WTC11 (cell line): Measurements from ENCODE around the gene SPESP1. TPM values are rescaled to one million over a fixed set of nuclear protein-coding genes. Genes with fewer than 3 reads are reported as not detected.

ENCODE experiments used
- ATAC-seq: fragments of 200-7000 bp; cut with Tn5 transposase; 2 replicates; pipeline ENCODE4 v1.10.0; 2021; ENCODE audit warnings: mild to moderate bottlenecking, moderate library complexity
- CTCF ChIA-PET: fragments of 300-600 bp; sonication (Branson Sonifier 250); formaldehyde crosslinking; loops from one replicate; lab custom pipeline; 2021; ENCODE audit warnings: antibody characterized with exemption; lab: Charles Lee
- POLR2A ChIA-PET: fragments of 350-600 bp; sonication (Branson Sonifier 250); formaldehyde crosslinking; loops from one replicate; lab custom pipeline; 2021; ENCODE audit warnings: antibody characterized with exemption; lab: Charles Lee
- DNase-seq: peaks from one replicate; pipeline ENCODE4 v3.0.0; 2021; ENCODE audit warnings: low spot score
- H3K27ac Mint-ChIP-seq: 2 replicates; pipeline ENCODE4 v1.8.0; 2021; ENCODE audit warnings: mixed read lengths
- H3K27me3 Mint-ChIP-seq: 2 replicates; pipeline ENCODE4 v1.8.0; 2021; ENCODE audit warnings: low read depth, mild to moderate bottlenecking, moderate library complexity, mixed read lengths
- H3K36me3 Mint-ChIP-seq: 2 replicates; pipeline ENCODE4 v1.8.0; 2021; ENCODE audit warnings: mixed read lengths
- H3K4me1 Mint-ChIP-seq: 2 replicates; pipeline ENCODE4 v1.8.0; 2022; ENCODE audit warnings: mixed read lengths
- H3K4me3 Mint-ChIP-seq: 2 replicates; pipeline ENCODE4 v1.8.0; 2021; ENCODE audit warnings: mild to moderate bottlenecking, moderate library complexity, mixed read lengths
- H3K9me3 Mint-ChIP-seq: 2 replicates; pipeline ENCODE4 v1.8.0; 2021; ENCODE audit warnings: mixed read lengths
- ATF1 ChIP-seq: sonication (generic); formaldehyde crosslinking; IDR thresholded peaks from 2 replicates; pipeline ENCODE4 v1.8.1; 2023; ENCODE audit warnings: mild to moderate bottlenecking, moderate library complexity, missing genetic modification reagents
- CREM ChIP-seq: sonication (generic); formaldehyde crosslinking; IDR thresholded peaks from 2 replicates; pipeline ENCODE4 v1.8.1; 2022; ENCODE audit warnings: mild to moderate bottlenecking, missing genetic modification reagents, moderate library complexity
- FOXJ3 ChIP-seq: sonication (generic); formaldehyde crosslinking; IDR thresholded peaks from 2 replicates; pipeline ENCODE4 v1.9.0; 2021; ENCODE audit warnings: missing genetic modification reagents, mild to moderate bottlenecking, borderline replicate concordance
- HMGA2 ChIP-seq: fragments of 250-450 bp; sonication (Bioruptor Pico); IDR thresholded peaks from 2 replicates; pipeline ENCODE4 v1.4.0; 2021; ENCODE audit warnings: mild to moderate bottlenecking, moderate library complexity
- MLX ChIP-seq: sonication (generic); formaldehyde crosslinking; IDR thresholded peaks from 2 replicates; pipeline ENCODE4 v1.8.1; 2023; ENCODE audit warnings: mild to moderate bottlenecking, missing genetic modification reagents, moderate library complexity
- MYBL2 ChIP-seq: sonication (generic); formaldehyde crosslinking; IDR thresholded peaks from 2 replicates; pipeline ENCODE4 v1.8.1; 2023; ENCODE audit warnings: mild to moderate bottlenecking, moderate library complexity, missing genetic modification reagents
- PREB ChIP-seq: sonication (generic); formaldehyde crosslinking; IDR thresholded peaks from 2 replicates; pipeline ENCODE4 v1.8.1; 2022; ENCODE audit warnings: mild to moderate bottlenecking, missing genetic modification reagents, moderate library complexity, borderline replicate concordance
- ZMAT4 ChIP-seq: fragments of 250-450 bp; sonication (Bioruptor Pico); IDR thresholded peaks from 2 replicates; pipeline ENCODE4 v1.9.0; 2021; ENCODE audit warnings: mild to moderate bottlenecking
- total RNA-seq: library from RNA; stranded (reverse); gene quantifications from 3 replicates; pipeline ENCODE4 v1.2.3, GENCODE V29; 2021
- TF ChIP-seq, protein P1 (sequence below): sonication (generic); formaldehyde crosslinking; IDR thresholded peaks from 2 replicates; pipeline ENCODE4 v1.8.0; 2022; ENCODE audit warnings: missing genetic modification reagents
- TF ChIP-seq, protein P2 (sequence below): sonication (generic); formaldehyde crosslinking; IDR thresholded peaks from 2 replicates; pipeline ENCODE4 v1.8.1; 2022; ENCODE audit warnings: missing genetic modification reagents, borderline replicate concordance
- TF ChIP-seq, protein P3 (sequence below): fragments of 250-450 bp; sonication (Bioruptor Pico); IDR thresholded peaks from 2 replicates; pipeline ENCODE4 v1.9.0; 2021; ENCODE audit warnings: moderate library complexity, mild to moderate bottlenecking, inconsistent platforms, borderline replicate concordance
- TF ChIP-seq, protein P4 (sequence below): sonication (generic); formaldehyde crosslinking; IDR thresholded peaks from 2 replicates; pipeline ENCODE4 v1.8.1; 2023; ENCODE audit warnings: mild to moderate bottlenecking, missing genetic modification reagents
- TF ChIP-seq, protein P5 (sequence below): sonication (generic); formaldehyde crosslinking; IDR thresholded peaks from 2 replicates; pipeline ENCODE4 v1.8.1; 2023; ENCODE audit warnings: mild to moderate bottlenecking, missing genetic modification reagents
- TF ChIP-seq, protein P6 (sequence below): sonication (generic); formaldehyde crosslinking; IDR thresholded peaks from 2 replicates; pipeline ENCODE4 v1.8.0; 2022; ENCODE audit warnings: mild to moderate bottlenecking, missing genetic modification reagents

Gene SPESP1
- total RNA-seq, 1 experiment from 2014 or later = not detected

DNA sequence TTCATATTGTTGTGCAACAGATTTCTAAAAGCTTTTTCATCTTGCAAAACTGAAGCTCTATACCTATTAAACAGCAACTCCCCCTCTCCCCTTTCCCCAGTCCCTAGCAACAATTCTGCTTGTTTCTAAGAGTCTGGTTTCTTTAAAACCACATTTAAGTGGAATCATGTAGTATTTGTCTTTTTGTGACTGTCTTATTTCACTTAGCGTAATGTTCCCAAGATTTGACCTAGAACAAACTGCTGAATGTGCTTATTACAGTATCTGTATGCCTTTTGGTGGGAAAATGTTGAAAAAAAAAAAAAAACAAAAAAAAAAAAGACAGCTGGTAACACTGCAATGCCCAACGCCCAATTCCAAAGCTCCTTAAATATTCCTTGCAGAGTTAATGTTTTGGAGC, 19.5 kb upstream of the SPESP1 start:
- Mint-ChIP-seq H3K9me3 (peaks cover 8% of the 10 kb centered on the region), H3K4me1 (no peaks in the 10 kb centered on the region), H3K27me3 (peaks cover 4% of the 10 kb centered on the region; the same call in 1 of the 2 replicates), H3K4me3 (no peak overlapping the region), H3K36me3 (no peaks in the 10 kb centered on the region), H3K27ac (no peak overlapping the region)
- no peak for DNase-seq
- no peak for ATAC-seq
- ChIA-PET CTCF (interaction anchor here (0.8 to 2.5 kb wide), 2 partner anchors 14 to 35 kb away, joined by 3 to 9 read pairs; no protein-coding TSS in a partner anchor), POLR2A (no interaction called here)
- TF ChIP-seq ATF1 = no peak
- TF ChIP-seq FOXJ3 = no peak
- TF ChIP-seq, protein P1, sequence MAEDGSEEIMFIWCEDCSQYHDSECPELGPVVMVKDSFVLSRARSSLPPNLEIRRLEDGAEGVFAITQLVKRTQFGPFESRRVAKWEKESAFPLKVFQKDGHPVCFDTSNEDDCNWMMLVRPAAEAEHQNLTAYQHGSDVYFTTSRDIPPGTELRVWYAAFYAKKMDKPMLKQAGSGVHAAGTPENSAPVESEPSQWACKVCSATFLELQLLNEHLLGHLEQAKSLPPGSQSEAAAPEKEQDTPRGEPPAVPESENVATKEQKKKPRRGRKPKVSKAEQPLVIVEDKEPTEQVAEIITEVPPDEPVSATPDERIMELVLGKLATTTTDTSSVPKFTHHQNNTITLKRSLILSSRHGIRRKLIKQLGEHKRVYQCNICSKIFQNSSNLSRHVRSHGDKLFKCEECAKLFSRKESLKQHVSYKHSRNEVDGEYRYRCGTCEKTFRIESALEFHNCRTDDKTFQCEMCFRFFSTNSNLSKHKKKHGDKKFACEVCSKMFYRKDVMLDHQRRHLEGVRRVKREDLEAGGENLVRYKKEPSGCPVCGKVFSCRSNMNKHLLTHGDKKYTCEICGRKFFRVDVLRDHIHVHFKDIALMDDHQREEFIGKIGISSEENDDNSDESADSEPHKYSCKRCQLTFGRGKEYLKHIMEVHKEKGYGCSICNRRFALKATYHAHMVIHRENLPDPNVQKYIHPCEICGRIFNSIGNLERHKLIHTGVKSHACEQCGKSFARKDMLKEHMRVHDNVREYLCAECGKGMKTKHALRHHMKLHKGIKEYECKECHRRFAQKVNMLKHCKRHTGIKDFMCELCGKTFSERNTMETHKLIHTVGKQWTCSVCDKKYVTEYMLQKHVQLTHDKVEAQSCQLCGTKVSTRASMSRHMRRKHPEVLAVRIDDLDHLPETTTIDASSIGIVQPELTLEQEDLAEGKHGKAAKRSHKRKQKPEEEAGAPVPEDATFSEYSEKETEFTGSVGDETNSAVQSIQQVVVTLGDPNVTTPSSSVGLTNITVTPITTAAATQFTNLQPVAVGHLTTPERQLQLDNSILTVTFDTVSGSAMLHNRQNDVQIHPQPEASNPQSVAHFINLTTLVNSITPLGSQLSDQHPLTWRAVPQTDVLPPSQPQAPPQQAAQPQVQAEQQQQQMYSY (CRISPR knock-in tag) = no peak
- no peak for TF ChIP-seq CREM (CRISPR knock-in tag)
- TF ChIP-seq ZMAT4 = no peak
- TF ChIP-seq, protein P2, sequence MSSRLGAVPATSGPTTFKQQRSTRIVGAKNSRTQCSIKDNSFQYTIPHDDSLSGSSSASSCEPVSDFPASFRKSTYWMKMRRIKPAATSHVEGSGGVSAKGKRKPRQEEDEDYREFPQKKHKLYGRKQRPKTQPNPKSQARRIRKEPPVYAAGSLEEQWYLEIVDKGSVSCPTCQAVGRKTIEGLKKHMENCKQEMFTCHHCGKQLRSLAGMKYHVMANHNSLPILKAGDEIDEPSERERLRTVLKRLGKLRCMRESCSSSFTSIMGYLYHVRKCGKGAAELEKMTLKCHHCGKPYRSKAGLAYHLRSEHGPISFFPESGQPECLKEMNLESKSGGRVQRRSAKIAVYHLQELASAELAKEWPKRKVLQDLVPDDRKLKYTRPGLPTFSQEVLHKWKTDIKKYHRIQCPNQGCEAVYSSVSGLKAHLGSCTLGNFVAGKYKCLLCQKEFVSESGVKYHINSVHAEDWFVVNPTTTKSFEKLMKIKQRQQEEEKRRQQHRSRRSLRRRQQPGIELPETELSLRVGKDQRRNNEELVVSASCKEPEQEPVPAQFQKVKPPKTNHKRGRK (CRISPR knock-in tag) = no peak
- TF ChIP-seq, protein P3, sequence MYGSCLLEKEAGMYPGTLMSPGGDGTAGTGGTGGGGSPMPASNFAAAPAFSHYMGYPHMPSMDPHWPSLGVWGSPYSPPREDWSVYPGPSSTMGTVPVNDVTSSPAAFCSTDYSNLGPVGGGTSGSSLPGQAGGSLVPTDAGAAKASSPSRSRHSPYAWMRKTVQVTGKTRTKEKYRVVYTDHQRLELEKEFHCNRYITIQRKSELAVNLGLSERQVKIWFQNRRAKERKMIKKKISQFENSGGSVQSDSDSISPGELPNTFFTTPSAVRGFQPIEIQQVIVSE (CRISPR knock-in tag) = no peak
- no peak for TF ChIP-seq MYBL2 (CRISPR knock-in tag)
- TF ChIP-seq MLX = no peak
- TF ChIP-seq, protein P4, sequence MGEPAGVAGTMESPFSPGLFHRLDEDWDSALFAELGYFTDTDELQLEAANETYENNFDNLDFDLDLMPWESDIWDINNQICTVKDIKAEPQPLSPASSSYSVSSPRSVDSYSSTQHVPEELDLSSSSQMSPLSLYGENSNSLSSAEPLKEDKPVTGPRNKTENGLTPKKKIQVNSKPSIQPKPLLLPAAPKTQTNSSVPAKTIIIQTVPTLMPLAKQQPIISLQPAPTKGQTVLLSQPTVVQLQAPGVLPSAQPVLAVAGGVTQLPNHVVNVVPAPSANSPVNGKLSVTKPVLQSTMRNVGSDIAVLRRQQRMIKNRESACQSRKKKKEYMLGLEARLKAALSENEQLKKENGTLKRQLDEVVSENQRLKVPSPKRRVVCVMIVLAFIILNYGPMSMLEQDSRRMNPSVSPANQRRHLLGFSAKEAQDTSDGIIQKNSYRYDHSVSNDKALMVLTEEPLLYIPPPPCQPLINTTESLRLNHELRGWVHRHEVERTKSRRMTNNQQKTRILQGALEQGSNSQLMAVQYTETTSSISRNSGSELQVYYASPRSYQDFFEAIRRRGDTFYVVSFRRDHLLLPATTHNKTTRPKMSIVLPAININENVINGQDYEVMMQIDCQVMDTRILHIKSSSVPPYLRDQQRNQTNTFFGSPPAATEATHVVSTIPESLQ (CRISPR knock-in tag) = no peak
- TF ChIP-seq, protein P5, sequence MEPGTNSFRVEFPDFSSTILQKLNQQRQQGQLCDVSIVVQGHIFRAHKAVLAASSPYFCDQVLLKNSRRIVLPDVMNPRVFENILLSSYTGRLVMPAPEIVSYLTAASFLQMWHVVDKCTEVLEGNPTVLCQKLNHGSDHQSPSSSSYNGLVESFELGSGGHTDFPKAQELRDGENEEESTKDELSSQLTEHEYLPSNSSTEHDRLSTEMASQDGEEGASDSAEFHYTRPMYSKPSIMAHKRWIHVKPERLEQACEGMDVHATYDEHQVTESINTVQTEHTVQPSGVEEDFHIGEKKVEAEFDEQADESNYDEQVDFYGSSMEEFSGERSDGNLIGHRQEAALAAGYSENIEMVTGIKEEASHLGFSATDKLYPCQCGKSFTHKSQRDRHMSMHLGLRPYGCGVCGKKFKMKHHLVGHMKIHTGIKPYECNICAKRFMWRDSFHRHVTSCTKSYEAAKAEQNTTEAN (CRISPR knock-in tag) = no peak
- TF ChIP-seq, protein P6, sequence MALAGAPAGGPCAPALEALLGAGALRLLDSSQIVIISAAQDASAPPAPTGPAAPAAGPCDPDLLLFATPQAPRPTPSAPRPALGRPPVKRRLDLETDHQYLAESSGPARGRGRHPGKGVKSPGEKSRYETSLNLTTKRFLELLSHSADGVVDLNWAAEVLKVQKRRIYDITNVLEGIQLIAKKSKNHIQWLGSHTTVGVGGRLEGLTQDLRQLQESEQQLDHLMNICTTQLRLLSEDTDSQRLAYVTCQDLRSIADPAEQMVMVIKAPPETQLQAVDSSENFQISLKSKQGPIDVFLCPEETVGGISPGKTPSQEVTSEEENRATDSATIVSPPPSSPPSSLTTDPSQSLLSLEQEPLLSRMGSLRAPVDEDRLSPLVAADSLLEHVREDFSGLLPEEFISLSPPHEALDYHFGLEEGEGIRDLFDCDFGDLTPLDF (CRISPR knock-in tag) = no peak
- TF ChIP-seq HMGA2 = no peak
- TF ChIP-seq PREB (CRISPR knock-in tag) = no peak
